ENCODE measurements around the gene AUNIP.
A peak's percentile ranks its signal among the peaks of the same experiment; 100 is the strongest.

Gene AUNIP

GRCh38 chr1:25825605-25826004 is 33.7 kb downstream of the AUNIP start:
- no peak for DNase-seq

- DNase-seq, result no peak
Observed at GRCh38 chr1:25821630-25822091, 37.6 kb downstream of the AUNIP start.

GRCh38 chr1:25821112-25821476 is 38.2 kb downstream of the AUNIP start:
- no peak for DNase-seq

GRCh38 chr1:25820247-25821111 is 38.8 kb downstream of the AUNIP start:
- DNase-seq, result peak; percentile 65

GRCh38 chr1:25819491-25820246 is 39.6 kb downstream of the AUNIP start, which contains the start of gene MTFR1L:
MTFR1L (plus strand) TSS chr1:25819954; CDS start chr1:25823105, 3,151 bp downstream.
- DNase-seq, result peak; percentile 87

GRCh38 chr1:25818569-25818968 is 40.7 kb downstream of the AUNIP start:
- DNase-seq, result no peak

- no peak for DNase-seq
Observed at GRCh38 chr1:25817840-25818501, 41.3 kb downstream of the AUNIP start.

- no peak for DNase-seq
Observed at GRCh38 chr1:25816112-25816718, 43.0 kb downstream of the AUNIP start.

- no peak for DNase-seq
Observed at GRCh38 chr1:25815208-25816111, 43.8 kb downstream of the AUNIP start.

- no peak for DNase-seq
Observed at GRCh38 chr1:25814549-25815087, 44.6 kb downstream of the AUNIP start.

GRCh38 chr1:25813734-25814471 is 45.4 kb downstream of the AUNIP start:
- DNase-seq, result no peak

GRCh38 chr1:25813071-25813733 is 46.1 kb downstream of the AUNIP start:
- no peak for DNase-seq

- no peak for DNase-seq
Observed at GRCh38 chr1:25811384-25812082, 47.7 kb downstream of the AUNIP start.

GRCh38 chr1:25810341-25811299 is 48.6 kb downstream of the AUNIP start:
- peak; percentile 72 for DNase-seq

GRCh38 chr1:25809929-25810328 is 49.3 kb downstream of the AUNIP start:
- no peak for DNase-seq

GRCh38 chr1:25809283-25809926 is 49.9 kb downstream of the AUNIP start:
- no peak for DNase-seq

- no peak for DNase-seq
Observed at GRCh38 chr1:25808481-25809244, 50.6 kb downstream of the AUNIP start.
